Effector CD8-positive, alpha-beta T cell (primary cell): ENCODE measurements around the gene GCDH.
A peak's percentile ranks its signal among the peaks of the same experiment; 100 is the strongest.
"Not testable (repeated sequence)": the region's sequence is repeated elsewhere in the genome, so short reads cannot be mapped to it uniquely, and the experiment has no call there.

Experiments used
- DNase-seq: peaks from one replicate; lab custom pipeline; 2025; lab: John Stamatoyannopoulos, UW

GCDH gene

DNA sequence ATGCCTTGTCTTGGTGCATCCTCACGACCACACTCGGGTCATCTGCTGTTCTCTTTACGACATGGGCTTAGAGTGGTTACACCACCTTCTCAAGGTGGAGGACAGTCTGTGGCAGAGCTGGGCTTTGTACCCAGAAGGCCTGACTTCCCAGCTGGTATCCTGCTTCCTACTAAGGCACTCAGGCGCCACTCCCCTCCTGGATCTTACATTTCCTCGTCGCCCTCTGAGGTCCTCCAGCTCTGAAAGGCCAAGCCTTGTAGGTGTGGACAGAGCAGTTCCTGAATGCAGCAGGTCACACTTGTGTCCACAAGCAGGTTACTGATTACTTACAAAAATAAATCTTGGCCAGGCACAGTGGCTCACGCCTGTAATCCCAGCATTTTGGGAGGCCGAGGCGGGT is 16.2 kb downstream of the GCDH start:
- no peak for DNase-seq

DNA sequence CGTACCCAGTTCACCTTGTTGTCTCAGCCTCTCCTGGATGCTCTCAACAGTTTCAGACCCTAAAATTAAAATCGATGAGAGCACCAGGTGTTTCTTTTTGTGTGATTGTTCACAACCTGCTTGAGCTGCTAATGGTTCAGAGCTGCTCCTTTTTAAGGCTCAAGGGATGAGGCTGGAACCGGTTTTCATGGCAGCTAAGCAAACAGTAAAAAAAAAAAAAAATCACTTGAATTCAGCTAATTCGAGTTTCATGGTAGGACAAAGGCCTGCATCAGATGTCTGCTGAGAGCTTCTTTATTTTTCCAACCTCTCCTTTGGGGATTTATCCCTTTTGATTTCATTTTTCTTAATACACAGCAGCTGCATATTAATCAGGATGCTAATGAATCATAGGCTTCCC is 21.6 kb downstream of the GCDH start:
- no peak for DNase-seq

DNA sequence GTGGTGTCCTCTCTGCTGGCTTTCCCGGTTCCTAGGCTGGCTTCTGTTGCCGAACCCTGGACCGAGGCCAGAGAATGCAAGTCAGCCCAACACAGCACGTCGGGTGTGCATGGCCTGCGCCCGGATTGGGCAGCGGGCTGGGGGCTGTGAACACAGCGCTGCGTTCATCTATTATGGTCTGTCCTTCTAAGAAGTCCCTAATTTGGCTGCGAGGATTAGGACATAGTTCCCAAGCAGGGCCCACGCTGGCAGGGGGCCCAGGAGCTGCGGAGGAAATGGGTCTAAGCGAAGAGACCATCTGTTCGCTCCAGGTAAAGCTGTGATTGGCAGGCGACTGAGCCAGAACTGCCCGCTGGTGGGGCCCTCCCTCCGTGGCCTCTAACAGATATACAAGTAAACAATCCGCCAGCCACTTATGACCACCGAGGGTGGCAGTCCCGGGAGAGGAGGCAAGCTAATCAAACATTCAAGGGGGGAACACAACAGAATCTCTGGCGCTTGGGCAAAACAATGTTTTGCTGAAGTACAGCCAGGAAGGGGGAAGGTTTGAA is 22.1 kb downstream of the GCDH start:
- DNase-seq = no peak

DNA sequence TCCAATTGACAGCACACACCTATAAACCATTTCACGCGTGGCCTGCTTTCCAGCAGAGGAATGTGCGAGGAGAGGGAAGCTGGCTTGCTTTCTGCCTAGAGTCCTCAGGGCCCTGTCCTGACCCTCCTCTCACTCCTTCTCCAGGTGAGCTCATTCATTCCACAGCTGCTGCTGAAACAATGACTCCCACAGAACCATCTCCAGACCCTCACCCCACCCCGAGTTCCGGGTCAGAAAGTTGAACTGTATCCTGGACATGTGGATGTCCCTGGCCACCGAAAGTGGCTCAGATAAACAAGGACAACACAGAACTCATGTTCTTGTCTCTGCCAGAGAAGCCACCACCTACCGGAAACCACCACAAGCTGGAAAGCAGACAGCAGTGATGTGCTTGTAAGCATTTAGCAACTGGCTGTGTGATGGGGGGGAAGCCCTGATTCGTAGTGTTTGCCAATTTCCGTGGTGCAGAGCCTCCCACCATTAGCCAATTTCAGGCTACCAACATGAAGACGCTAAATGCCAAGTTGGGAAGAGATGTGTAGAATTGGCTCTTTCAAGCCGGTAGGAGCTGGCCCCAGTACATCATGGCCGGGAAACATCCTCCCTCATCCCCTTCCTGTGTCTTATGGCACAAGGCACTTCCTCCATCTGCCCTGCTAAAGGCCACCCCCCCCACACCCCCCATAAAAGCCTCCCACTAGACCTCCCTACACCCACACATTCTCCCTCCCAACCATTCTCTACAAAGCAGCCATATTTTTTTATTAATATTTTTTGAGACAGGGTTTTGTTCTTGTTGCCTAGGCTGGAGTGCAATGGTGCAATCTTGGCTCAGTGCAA is 23.1 kb downstream of the GCDH start:
- peak; percentile 14 for DNase-seq

DNA sequence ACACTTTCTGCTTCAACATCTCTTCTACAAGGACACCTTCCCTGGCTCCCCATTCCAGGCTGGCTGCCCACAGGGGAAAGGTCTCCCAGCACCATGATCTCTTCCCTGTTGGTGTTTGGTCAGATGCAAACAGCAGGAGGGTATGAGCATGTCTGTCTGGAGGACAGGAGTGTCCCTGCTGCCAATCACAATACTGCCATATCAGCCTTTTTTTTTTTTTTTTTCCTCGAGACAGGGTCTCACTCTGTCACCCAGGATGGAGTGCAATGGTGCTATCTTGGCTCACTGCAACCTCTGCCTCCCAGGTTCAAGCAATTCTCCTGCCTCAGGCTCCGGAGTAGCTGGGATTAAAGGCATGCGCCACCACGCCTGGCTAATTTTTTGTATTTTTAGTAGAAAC is 24.9 kb downstream of the GCDH start:
- not testable (repeated sequence) for DNase-seq

DNA sequence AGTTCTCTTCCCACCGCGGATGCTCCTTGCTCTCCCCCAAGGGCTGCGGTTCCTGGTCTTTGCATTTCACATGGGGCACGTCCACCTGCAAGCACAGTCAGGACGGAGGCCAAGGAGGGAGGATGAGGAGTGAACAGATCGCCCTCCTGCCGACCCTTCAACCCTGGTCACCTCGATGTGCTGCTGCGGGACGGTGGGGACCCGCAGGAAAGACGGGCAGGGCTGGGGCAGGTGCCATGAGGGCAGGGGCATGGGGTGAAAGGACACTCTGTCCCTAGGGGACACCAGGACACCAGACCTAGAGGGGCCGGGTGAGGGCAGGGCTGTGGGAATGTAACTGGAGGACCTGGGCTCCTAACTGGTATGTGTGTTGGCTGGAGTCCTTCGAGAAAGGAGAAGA is 27.3 kb downstream of the GCDH start:
- DNase-seq = no peak

DNA sequence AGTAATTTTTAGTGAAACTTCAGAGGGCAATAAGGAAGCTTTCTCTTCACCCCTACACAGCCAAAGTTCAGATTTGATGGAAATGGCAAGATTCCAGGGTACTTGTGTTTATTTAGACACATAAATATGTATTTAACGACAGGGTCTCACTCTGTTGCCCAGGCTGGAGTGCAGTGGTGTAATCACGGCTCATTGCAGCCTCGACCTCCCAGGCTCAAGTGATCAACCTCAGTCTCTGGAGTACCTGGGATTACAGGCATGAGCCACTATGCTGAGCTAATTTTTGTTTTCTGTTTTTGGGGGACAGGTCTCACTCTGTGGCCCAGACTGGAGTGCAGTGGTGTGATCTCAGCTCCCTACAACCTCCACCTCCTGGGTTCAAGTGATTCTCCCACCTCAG is 30.1 kb downstream of the GCDH start:
- no peak for DNase-seq

DNA sequence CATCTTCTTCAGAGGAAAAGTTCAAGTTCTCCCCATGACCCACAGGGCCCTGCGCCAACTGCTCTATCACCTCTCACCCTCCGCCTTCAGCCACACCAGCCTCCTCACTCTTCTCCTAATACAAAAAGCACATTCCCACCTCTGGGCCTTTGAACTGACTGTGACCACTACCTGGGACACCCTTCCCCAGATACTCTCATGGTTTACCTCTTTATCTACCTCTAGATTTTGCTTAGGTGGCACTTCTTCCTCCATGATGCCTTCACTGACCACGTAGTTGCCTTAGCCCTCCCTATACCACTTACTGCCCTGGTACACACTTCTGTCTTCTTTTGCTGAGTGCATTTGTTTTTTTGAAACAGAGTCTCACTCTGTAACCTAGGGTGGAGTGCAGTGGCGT is 32.0 kb downstream of the GCDH start:
- no peak for DNase-seq

DNA sequence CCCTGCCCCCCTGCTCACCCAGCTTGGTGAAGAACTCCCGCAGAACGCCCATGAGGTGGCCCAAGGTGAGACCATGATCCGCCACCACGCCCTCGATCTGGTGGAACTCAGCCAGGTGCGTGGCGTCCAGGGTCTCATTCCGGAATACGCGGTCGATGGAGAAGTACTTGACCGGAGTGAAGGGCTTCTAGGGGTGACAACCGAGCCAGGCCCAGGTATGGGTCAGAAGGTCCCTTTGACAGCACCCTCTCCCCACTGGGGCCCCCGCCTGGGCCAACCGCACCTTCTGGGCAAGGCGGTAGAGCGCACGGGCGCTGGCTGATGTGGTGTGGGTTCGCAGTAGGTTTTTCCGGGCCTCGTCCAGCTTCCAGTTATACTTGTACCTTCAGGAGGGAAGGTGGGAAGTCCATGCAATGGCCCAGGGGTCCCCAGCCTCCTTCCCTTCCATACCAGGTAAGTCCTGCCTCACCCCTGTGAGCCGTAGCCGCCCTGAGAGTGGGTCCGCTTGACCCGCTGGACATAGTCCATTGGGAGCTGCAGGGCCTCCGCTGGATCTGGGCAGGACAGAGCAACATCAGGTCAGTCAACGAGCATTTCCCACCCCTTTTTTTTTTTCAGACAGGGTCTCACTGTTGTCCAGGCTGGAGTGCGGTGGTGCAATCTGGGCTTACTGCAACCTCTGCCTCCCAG is 33.8 kb downstream of the GCDH start:
- DNase-seq = no peak

DNA sequence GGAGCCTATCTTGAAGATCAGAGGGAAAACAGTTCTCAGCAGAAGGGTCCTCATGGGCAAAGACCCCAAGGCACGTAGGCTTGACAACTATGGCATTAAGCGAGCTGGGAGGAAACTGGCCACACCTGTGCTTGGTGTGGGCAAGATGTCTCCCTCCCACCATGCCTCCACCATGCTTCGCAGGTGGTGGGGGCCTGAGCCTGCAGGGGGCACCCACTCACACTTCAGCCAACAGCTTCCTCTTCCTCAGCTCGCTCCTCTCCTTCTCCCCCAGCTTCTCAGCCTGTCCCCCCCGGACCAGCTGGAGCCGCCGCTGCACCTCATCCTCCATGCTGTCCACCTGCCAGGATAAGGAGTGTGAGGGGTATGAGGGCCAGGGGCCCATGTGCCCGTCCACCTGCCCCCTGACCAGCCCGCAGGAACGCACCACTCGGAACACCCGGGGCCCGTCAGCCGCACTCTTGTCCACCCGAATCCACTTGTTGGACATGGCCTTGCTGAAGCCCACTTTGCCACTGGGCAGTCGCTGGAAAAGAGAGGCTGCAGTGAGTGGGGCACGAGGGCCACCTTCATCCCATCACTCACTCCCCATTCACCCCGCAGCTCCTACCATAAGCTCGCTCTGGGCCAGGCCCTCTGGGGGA is 39.2 kb downstream of the GCDH start:
- DNase-seq = no peak

DNA sequence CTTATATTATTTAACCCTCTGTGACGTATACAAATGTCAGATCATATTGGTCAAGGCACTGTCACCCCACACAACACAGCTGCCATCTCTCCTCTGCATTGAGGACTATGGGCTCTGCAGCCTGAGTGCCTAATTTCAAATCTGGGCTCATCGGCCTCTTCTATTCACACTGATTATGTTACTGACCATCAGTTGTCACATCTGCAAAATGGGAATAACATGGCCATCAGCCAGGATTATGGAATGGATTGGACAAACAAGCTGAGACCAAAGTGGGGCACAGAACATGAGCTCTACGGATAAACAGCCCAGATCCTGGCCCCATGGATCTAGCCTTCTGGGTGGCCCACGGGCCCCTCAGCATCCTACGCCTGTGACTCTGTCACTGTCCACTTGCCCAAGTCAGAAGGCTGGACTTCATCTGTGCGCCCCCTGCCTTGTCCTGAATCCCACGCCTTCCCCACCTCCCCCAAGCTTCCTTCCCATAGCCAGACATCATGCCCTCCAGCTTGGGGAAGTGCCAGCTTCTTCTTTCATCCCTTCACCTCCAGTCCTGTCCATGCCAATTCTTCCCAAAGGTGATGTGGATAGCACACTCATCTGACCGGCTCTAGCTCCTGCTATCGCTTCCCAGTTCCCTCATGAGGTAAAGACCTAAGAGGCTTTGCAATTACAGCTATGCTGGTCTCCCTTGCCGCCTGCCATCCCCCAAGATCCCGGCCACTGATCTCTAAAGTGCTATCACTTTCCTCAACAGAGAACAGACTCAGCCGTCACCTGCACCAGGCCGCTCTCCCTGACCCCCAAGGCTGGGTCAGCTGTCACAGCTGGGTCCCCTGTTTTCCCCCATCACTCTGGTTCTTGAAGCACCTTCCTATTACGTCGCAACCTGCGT is 41.7 kb downstream of the GCDH start:
- DNase-seq = no peak

DNA sequence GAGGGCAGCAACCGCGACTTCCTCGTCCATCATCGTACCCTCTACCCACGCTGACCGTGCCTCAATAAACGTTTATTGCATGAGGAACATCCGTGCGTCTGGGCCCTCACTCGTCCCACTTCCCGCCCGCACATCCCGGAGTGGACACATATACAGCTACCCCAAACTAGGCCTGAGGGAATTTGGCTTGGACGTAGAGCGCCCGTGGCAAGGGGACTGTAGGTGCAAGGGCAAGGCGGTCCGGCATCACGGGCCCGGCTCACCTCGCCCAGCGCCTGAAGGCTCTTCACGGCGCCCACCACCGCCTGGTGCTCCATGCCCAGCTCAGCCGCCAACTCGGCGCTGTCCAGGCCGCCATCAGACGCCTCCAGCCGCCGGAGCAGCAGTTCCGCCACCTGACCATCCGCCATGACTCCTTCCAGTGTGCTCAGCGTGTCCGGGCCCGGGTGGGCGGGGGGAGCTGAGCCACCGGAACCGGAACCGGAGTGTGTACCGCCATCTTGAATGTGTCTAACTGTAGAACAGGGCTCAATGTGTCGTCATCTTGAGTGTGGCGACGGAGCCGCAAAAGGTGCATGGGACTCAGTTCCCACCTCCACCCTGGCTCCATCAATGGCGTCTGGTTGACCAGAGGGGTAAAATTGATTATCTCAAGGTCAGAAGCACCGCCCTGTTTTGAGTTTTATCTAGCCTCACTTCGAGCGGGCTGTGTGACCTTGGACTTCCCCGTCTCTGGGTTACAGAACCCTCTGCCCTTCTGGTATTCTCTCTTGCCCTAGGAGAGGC is 42.5 kb downstream of the GCDH start, which contains the start of gene FARSA:
Gene FARSA, minus strand, starts transcription at position 425 of the 786 bp plus-strand sequence. Its CDS starts 15 bp downstream, at position 410.
- peak; percentile 79 for DNase-seq

DNA sequence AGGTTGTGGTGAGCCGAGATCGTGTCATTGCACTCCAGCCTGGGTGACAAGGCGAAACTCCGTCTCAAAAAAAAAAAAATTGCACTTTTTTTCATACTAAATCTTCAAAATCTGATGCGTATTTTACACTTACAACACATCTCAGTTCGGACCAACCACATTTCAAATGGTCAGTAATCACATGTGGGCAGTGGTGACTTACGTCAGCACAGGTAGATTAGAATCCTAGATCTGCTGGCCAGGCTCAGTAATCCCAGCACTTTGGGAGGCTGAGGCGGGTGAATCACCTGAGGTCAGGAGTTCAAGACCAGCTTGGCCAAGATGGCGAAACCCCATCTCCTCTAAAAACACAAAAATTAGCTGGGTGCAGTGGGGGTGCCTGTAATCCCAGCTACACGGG is 44.1 kb downstream of the GCDH start:
- DNase-seq = no peak

DNA sequence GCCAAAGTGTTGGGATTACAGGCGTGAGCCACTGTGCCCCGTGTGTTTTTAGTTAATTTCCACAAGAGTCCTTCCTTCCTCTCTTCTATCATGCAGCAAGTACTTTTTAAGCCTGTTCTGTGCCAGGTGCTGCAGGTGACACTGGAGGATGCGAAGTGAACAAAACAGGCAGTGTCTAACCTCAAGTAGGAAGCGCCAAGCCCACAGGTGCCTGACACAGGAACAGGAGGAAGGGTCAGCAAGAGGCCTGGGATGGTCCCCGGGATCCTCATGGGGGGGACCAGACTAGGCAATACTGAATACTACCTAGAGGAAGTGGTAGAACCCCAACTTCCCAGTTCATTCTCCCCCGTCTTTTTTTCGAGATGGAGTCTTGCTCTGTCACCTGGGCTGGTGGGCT is 45.6 kb downstream of the GCDH start:
- no peak for DNase-seq

DNA sequence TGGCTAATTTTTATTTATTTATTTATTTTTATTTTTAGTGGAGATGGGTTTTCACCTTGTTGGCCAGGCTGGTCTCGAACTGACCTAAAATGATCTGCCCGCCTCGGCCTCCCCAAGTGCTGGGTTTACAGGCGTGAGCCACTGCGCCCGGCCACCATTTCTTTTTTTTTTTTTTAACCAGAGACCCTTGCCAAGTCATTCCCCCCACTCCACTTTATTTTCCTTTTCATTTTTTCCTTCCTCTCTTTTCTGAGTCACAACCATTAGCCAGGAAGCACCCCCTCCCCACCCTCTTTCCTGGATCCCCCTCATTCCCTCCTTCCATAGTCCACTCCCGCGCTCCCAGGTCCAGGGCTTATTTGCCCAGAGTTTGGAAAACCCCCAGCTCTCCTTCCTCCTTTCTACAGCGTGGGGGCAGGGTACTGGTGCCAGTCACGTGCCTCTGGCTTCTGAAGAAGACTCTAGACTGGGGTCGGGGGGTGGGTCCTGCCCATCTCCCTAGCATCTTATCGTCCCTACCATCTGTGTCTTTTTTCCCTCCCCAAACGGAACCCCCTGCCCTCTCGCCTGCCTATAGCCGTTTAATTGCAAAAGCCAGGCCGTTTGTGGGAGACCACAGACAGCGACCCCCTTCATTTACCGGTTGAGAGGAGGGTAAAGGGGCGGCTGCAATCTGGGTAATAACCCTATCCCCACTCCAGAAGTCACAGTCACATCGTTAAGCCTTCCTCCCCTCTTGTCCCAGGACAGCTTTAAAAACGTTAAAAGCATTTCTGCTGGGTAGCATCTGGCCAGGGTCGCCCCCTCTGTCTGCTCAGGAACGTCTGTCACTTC is 46.4 kb downstream of the GCDH start:
- DNase-seq = no peak

DNA sequence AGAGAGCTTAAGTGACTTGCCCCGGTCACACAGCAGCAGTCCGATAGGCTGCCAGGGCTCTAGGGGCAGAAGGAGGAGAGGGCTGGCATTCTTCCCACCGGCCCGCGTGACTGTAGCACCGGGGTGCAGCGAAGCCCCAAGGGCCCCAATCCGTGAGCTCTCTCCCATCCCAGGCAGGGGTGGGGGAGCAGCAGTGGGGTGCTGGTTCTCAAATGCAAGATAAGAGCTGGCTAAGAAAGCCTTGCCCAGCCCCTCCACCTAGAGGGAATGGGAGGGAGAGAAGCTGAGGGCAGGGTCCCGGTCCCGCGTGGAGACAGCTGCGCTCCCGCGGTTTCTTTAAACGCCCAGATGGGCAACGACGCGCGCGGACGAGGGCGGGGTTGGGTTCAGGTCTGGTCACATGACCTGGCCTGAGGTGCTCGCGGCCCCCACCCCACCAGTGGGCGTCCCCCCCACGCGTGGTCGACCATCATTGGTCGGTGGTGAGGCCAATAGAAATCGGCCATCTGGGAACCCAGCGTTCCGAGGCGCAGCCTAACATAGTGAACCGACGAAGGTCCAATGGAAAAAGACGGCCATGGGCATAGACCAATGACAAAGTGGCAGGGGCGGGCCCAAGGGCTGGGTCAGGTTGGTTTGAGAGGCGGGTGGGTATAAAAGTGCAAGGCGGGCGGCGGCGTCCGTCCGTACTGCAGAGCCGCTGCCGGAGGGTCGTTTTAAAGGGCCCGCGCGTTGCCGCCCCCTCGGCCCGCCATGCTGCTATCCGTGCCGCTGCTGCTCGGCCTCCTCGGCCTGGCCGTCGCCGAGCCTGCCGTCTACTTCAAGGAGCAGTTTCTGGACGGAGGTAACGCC is 47.2 kb downstream of the GCDH start, which contains the start of gene CALR:
Gene CALR, plus strand, starts transcription at position 683 of the 852 bp plus-strand sequence. Its CDS starts 71 bp downstream, at position 754.
- DNase-seq = peak; percentile 99

DNA sequence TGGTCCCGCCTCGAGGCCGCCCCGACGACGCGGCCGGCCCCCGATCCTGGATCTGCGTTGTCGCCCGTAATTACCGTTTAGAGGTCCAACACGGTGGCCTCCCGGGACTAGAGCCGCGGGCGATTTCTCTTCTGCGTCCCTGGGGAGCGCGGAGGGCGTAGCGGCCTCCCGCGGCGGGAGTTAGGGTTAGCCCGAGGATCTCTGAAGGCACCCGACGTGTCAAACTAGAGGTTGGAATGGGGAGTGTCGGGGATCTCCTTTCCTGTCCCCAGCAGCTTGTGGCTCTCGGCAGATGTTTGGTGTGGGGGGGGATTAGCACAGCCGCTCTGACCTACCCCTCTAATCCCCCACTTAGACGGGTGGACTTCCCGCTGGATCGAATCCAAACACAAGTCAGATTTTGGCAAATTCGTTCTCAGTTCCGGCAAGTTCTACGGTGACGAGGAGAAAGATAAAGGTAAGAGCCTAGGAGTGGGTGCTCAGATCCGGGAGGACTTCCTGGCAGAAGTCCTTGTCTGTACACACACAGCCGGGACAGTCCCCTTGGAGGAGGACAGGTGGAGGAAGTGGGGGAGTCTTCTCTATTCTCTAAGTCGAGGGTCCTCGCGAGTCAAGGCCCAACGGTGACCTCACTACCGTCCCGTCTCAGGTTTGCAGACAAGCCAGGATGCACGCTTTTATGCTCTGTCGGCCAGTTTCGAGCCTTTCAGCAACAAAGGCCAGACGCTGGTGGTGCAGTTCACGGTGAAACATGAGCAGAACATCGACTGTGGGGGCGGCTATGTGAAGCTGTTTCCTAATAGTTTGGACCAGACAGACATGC is 48.0 kb downstream of the GCDH start:
- no peak for DNase-seq

DNA sequence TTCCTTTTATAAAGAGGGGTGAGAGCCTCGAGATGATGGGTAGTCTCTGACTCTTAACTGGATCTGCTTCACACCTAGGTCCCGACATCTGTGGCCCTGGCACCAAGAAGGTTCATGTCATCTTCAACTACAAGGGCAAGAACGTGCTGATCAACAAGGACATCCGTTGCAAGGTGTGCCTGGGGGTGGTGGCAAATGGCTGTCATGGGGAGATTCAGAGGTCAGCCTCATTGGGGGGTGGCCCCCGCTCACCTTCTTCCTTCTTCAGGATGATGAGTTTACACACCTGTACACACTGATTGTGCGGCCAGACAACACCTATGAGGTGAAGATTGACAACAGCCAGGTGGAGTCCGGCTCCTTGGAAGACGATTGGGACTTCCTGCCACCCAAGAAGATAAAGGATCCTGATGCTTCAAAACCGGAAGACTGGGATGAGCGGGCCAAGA is 49.0 kb downstream of the GCDH start:
- DNase-seq = no peak
